ENCODE results near the gene TNFRSF1A. TPM values are rescaled to one million over a fixed set of nuclear protein-coding genes. Genes with fewer than 3 reads are reported as not detected.

TNFRSF1A gene
- total RNA-seq, 3 donors from 2014 or later (not counting 1 experiment from before 2014, with no cell fraction given), result 75.7 to 116 (median 87.3) TPM

- Histone ChIP-seq H3K9me3 (ENCODE audit: control insufficient read depth, insufficient read depth, low read length) (no peaks in the 10 kb centered on the region), H3K27ac (ENCODE audit: low read length) (no peak within 1 kb of the TSS), H3K4me3 (ENCODE audit: low read length) (no peak within 1 kb of the TSS), H3K36me3 (ENCODE audit: control insufficient read depth, insufficient read depth, low read length) (no peaks in the 10 kb centered on the region), H3K27me3 (ENCODE audit: control insufficient read depth, insufficient read depth, low read length) (no peaks in the 10 kb centered on the region), H3K4me1 (ENCODE audit: control insufficient read depth, insufficient read depth, low read length) (peaks cover 32% of the 10 kb centered on the region)
- no peak for TF ChIP-seq CTCF (IDR thresholded peaks at IDR 0.05)
- H3K4me1 Mint-ChIP-seq, result peaks cover 29 to 50% of the 10 kb centered on the region in 2 donors
- no peak for DNase-seq
- H3K27ac Mint-ChIP-seq, result peak within 1 kb of the TSS; percentile 41 to 76
- no peaks in the 10 kb centered on the region for H3K9me3 Mint-ChIP-seq
- H3K4me3 Mint-ChIP-seq, result peak within 1 kb of the TSS; percentile 60
- no peaks in the 10 kb centered on the region for H3K36me3 Mint-ChIP-seq
- 92% methylated on average over 15 of the region's 15 CpGs for WGBS (ENCODE audit: insufficient coverage)
- intact Hi-C loops (cut with micrococcal nuclease), result no loop called here
- H3K27me3 Mint-ChIP-seq (ENCODE audit: low read depth in 2 of 2), result peaks cover 0 to 2% of the 10 kb centered on the region in 2 donors
- ATAC-seq, result no peak
These were observed 33.6 kb upstream of the TNFRSF1A start, which contains the start of gene SCNN1A for GRCh38 chr12:6375269-6376078. Gene SCNN1A (minus strand): TSS chr12:6375563. CDS start chr12:6374783, 780 bp downstream.

GRCh38 chr12:6374786-6375160, 32.9 kb upstream of the TNFRSF1A start:
- no peaks in the 10 kb centered on the region for H3K36me3 ChIP-seq (ENCODE audit: control insufficient read depth, insufficient read depth, low read length)
- Mint-ChIP-seq H3K9me3 (no peaks in the 10 kb centered on the region), H3K27ac (no peak overlapping the region), H3K36me3 (no peaks in the 10 kb centered on the region), H3K27me3 (ENCODE audit: low read depth in 2 of 2) (no peaks in the 10 kb centered on the region), H3K4me1 (peaks cover 29 to 50% of the 10 kb centered on the region in 2 donors), H3K4me3 (no peak overlapping the region)
- H3K27ac ChIP-seq (ENCODE audit: low read length), result no peak overlapping the region
- H3K4me1 ChIP-seq (ENCODE audit: control insufficient read depth, insufficient read depth, low read length), result peaks cover 32% of the 10 kb centered on the region
- DNase-seq (no peak), ATAC-seq (no peak)
- H3K4me3 ChIP-seq (ENCODE audit: low read length), result no peak overlapping the region
- TF ChIP-seq CTCF (IDR thresholded peaks at IDR 0.05), result no peak
- no peaks in the 10 kb centered on the region for H3K27me3 ChIP-seq (ENCODE audit: control insufficient read depth, insufficient read depth, low read length)
- intact Hi-C loops (cut with micrococcal nuclease), result no loop called here
- no peaks in the 10 kb centered on the region for H3K9me3 ChIP-seq (ENCODE audit: control insufficient read depth, insufficient read depth, low read length)
- WGBS (ENCODE audit: insufficient coverage), result 91% methylated on average over 7 of the region's 7 CpGs

- Histone ChIP-seq H3K27me3 (ENCODE audit: control insufficient read depth, insufficient read depth, low read length) (no peaks in the 10 kb centered on the region), H3K36me3 (ENCODE audit: control insufficient read depth, insufficient read depth, low read length) (no peaks in the 10 kb centered on the region), H3K4me1 (ENCODE audit: control insufficient read depth, insufficient read depth, low read length) (peaks cover 33% of the 10 kb centered on the region), H3K27ac (ENCODE audit: low read length) (no peak overlapping the region), H3K4me3 (ENCODE audit: low read length) (no peak overlapping the region), H3K9me3 (ENCODE audit: control insufficient read depth, insufficient read depth, low read length) (no peaks in the 10 kb centered on the region)
- no peak for TF ChIP-seq CTCF (IDR thresholded peaks at IDR 0.05)
- Mint-ChIP-seq H3K27me3 (ENCODE audit: low read depth in 2 of 2) (no peaks in the 10 kb centered on the region), H3K36me3 (no peaks in the 10 kb centered on the region), H3K4me1 (peaks cover 29 to 53% of the 10 kb centered on the region in 2 donors), H3K9me3 (no peaks in the 10 kb centered on the region), H3K27ac (no peak overlapping the region), H3K4me3 (no peak overlapping the region)
- DNase-seq (no peak), ATAC-seq (no peak)
- intact Hi-C loops (cut with micrococcal nuclease), result no loop called here
- WGBS (ENCODE audit: insufficient coverage), result 96% methylated on average over 24 of the region's 24 CpGs
These were observed 32.3 kb upstream of the TNFRSF1A start for GRCh38 chr12:6374028-6374785.

All from natural killer cell (primary cell).